IMR-90 (cell line): Measurements from ENCODE around the gene EFCAB8. TPM values are rescaled to one million over a fixed set of nuclear protein-coding genes. Genes with fewer than 3 reads are reported as not detected.

Experiments
- ATAC-seq: fragments of 200-7000 bp; cut with Tn5 transposase; 2 replicates; pipeline ENCODE4 v1.9.1; 2020; ENCODE audit warnings: low read depth, mild to moderate bottlenecking, moderate library complexity
- BruUV-seq: library from RNA; stranded (reverse); fragments of 400-500 nt; replicated peaks from 2 replicates; lab custom pipeline; 2021; lab: Mats Ljungman, UMichigan
- CTCF ChIA-PET: fragments of 300-600 bp; formaldehyde crosslinking; extraction: SDS; loops from one replicate; lab custom pipeline; 2021; ENCODE audit warnings: antibody characterized with exemption; lab: Yijun Ruan, JAX
- POLR2A ChIA-PET: fragments of 300-600 bp; sonication (Branson Sonifier 250); formaldehyde crosslinking; loops from one replicate; lab custom pipeline; 2022; ENCODE audit warnings: antibody characterized with exemption; ENCODE audit not compliant: unreplicated experiment; lab: Charles Lee
- DNase-seq: peaks from one replicate; pipeline ENCODE4 v3.0.0; 2013
- H2AFZ ChIP-seq: replicated peaks from 2 replicates; pipeline ENCODE3; 2013; ENCODE audit warnings: low read length, mild to moderate bottlenecking; ENCODE audit not compliant: poor library complexity
- H2AK5ac ChIP-seq: 2 replicates; pipeline ENCODE4 v1.6.1; 2013; ENCODE audit warnings: low read depth, low read length, inconsistent platforms
- H2AK9ac ChIP-seq: replicated peaks from 2 replicates; pipeline ENCODE3; 2013; ENCODE audit warnings: mild to moderate bottlenecking, low read depth, low read length, moderate library complexity; ENCODE audit not compliant: poor library complexity
- H2BK120ac ChIP-seq: 2 replicates; pipeline ENCODE4 v1.6.1; 2013; ENCODE audit warnings: low read depth, low read length, inconsistent platforms
- H2BK15ac ChIP-seq: 3 replicates; pipeline ENCODE4 v1.6.1; 2013; ENCODE audit warnings: low read depth, low read length, inconsistent platforms
- H2BK20ac ChIP-seq: 2 replicates; pipeline ENCODE4 v1.6.1; 2013; ENCODE audit warnings: low read depth, mild to moderate bottlenecking, inconsistent platforms, low read length, moderate library complexity
- H2BK5ac ChIP-seq: 2 replicates; pipeline ENCODE4 v1.6.1; 2013; ENCODE audit warnings: mild to moderate bottlenecking, low read depth, low read length, inconsistent platforms; ENCODE audit not compliant: poor library complexity, severe bottlenecking
- H3K14ac ChIP-seq: replicated peaks from 2 replicates; pipeline ENCODE4 v1.6.1; 2013; ENCODE audit warnings: low read depth, low read length, inconsistent platforms
- H3K18ac ChIP-seq: 2 replicates; pipeline ENCODE4 v1.6.1; 2013; ENCODE audit warnings: low read depth, low read length, control low read depth
- H3K23ac ChIP-seq: 2 replicates; pipeline ENCODE4 v1.6.1; 2013; ENCODE audit warnings: low read depth, low read length, inconsistent platforms
- H3K27ac ChIP-seq: 2 replicates; pipeline ENCODE4 v1.5.1; 2013; ENCODE audit warnings: mild to moderate bottlenecking, control low read depth, low read length; ENCODE audit not compliant: insufficient read depth
- H3K27me3 ChIP-seq: 2 replicates; pipeline ENCODE4 v1.6.1; 2013; ENCODE audit warnings: low read length; ENCODE audit not compliant: control insufficient read depth, insufficient read depth
- H3K36me3 ChIP-seq: 2 replicates; pipeline ENCODE4 v1.6.1; 2013; ENCODE audit warnings: low read length, mixed read lengths; ENCODE audit not compliant: control insufficient read depth, insufficient read depth
- H3K4ac ChIP-seq: 2 replicates; pipeline ENCODE4 v1.6.1; 2013; ENCODE audit warnings: low read depth, low read length, inconsistent platforms
- H3K4me1 ChIP-seq: 2 replicates; pipeline ENCODE4 v1.6.1; 2013; ENCODE audit warnings: low read length, mixed read lengths; ENCODE audit not compliant: control insufficient read depth, insufficient read depth
- H3K4me2 ChIP-seq: 2 replicates; pipeline ENCODE4 v1.6.1; 2013; ENCODE audit warnings: low read depth, mild to moderate bottlenecking, control low read depth, low read length, moderate library complexity
- H3K4me3 ChIP-seq: 2 replicates; pipeline ENCODE4 v1.5.1; 2013; ENCODE audit warnings: low read depth, mild to moderate bottlenecking, control low read depth, low read length, moderate library complexity; ENCODE audit not compliant: insufficient read depth
- H3K56ac ChIP-seq: 2 replicates; pipeline ENCODE4 v1.6.1; 2013; ENCODE audit warnings: low read length, inconsistent platforms; ENCODE audit not compliant: insufficient read depth; ENCODE audit errors: extremely low read depth
- H3K79me1 ChIP-seq, 2 experiments: 2 replicates each; pipeline ENCODE4 v1.6.1; 2013; ENCODE audit warnings: low read length in 2 of 2, inconsistent platforms in 1 of 2, low read depth in 1 of 2
- H3K9ac ChIP-seq: 2 replicates; pipeline ENCODE4 v1.6.1; 2013; ENCODE audit warnings: low read depth, low read length, control low read depth
- H3K9me1 ChIP-seq: 2 replicates; pipeline ENCODE4 v1.6.1; 2013; ENCODE audit warnings: low read length, inconsistent platforms; ENCODE audit not compliant: insufficient read depth
- H3K9me3 ChIP-seq: 2 replicates; pipeline ENCODE4 v1.6.1; 2013; ENCODE audit warnings: low read length; ENCODE audit not compliant: control insufficient read depth, insufficient read depth
- H4K20me1 ChIP-seq: 2 replicates; pipeline ENCODE4 v1.6.1; 2013; ENCODE audit warnings: low read length, inconsistent platforms; ENCODE audit not compliant: insufficient read depth
- H4K5ac ChIP-seq: 2 replicates; pipeline ENCODE4 v1.6.1; 2013; ENCODE audit warnings: mild to moderate bottlenecking, low read depth, low read length, control low read depth
- H4K8ac ChIP-seq, 2 experiments: 2 replicates each; pipeline ENCODE4 v1.6.1; 2013; ENCODE audit warnings: low read depth in 2 of 2, low read length in 2 of 2, control low read depth in 1 of 2, inconsistent platforms in 1 of 2
- H4K91ac ChIP-seq: 2 replicates; pipeline ENCODE4 v1.6.1; 2013; ENCODE audit warnings: low read depth, low read length, inconsistent platforms; ENCODE audit not compliant: insufficient read depth
- BHLHE40 ChIP-seq: fragments of 150-350 bp; IDR thresholded peaks from 2 replicates; pipeline ENCODE4 v1.6.1; 2016; ENCODE audit warnings: mild to moderate bottlenecking, low read depth, low read length
- CHD1 ChIP-seq: IDR thresholded peaks from 2 replicates; pipeline ENCODE4 v1.6.1; 2012; ENCODE audit warnings: low read depth, low read length, improper control_type of control experiment
- CTCF ChIP-seq: conservative IDR thresholded peaks from 2 replicates; pipeline ENCODE4 v1.5.1; 2012; ENCODE audit warnings: mild to moderate bottlenecking, low read depth, low read length, improper control_type of control experiment
- FOS ChIP-seq: fragments of 150-350 bp; IDR thresholded peaks from 2 replicates; pipeline ENCODE4 v1.6.1; 2016; ENCODE audit warnings: low read depth, low read length
- MXI1 ChIP-seq: IDR thresholded peaks from 2 replicates; pipeline ENCODE4 v1.6.1; 2012; ENCODE audit warnings: low read depth, mild to moderate bottlenecking, low read length, moderate library complexity, borderline replicate concordance
- POLR2A ChIP-seq: IDR thresholded peaks from 2 replicates; pipeline ENCODE4 v1.6.1; 2012; ENCODE audit warnings: mild to moderate bottlenecking, low read depth, low read length
- RAD21 ChIP-seq: IDR thresholded peaks from 2 replicates; pipeline ENCODE4 v1.6.1; 2012; ENCODE audit warnings: low read length, improper control_type of control experiment
- RFX5 ChIP-seq: IDR thresholded peaks from 2 replicates; pipeline ENCODE4 v1.8.0; 2012; ENCODE audit warnings: low read depth, mild to moderate bottlenecking, low read length, moderate library complexity
- SMC3 ChIP-seq: fragments of 150-350 bp; IDR thresholded peaks from 2 replicates; pipeline ENCODE4 v1.6.1; 2016; ENCODE audit warnings: low read depth, mild to moderate bottlenecking, antibody characterized with exemption, low read length, moderate library complexity
- WGBS, 2 experiments: methylation state at CpG; one replicate each; pipeline versions ENCODE4 v1.1.5 to v1.1.7; 2013; ENCODE audit warnings: missing lambda C conversion rate in 2 of 2; ENCODE audit not compliant: insufficient read length in 1 of 2; ENCODE audit errors: extremely low coverage in 2 of 2; 5-methylcytosine and 5-hydroxymethylcytosine counted together
- dilution Hi-C: fragments of 300-500 bp; cut with HindIII; formaldehyde crosslinking; loops from one replicate; pipeline ENCODE4 v1.14.3; 2018; ENCODE audit warnings: low sequenced_read_pairs; ENCODE audit not compliant: unreplicated experiment
- in situ Hi-C: fragments of 300-500 bp; cut with MboI; formaldehyde crosslinking; loops from 3 replicates; pipeline ENCODE4 v1.14.3; 2019; ENCODE audit warnings: low sequenced_read_pairs, inconsistent platforms, mixed read lengths
- intact Hi-C: fragments of 100-400 bp; cut with micrococcal nuclease; formaldehyde crosslinking; loops from 2 replicates; pipeline ENCODE4 v1.10.0; 2022
- polyA plus RNA-seq, 3 experiments: library from polyadenylated mRNA; depleted of rRNA; stranded (reverse); fragments of >200 nt; gene quantifications; 2 replicates each; pipeline ENCODE4 v1.2.3, GENCODE V29; 2012; ENCODE audit warnings: low replicate concordance in 1 of 3
- total RNA-seq: library from RNA; depleted of rRNA; stranded (reverse); fragments of >200 nt; gene quantifications from 2 replicates; pipeline ENCODE4 v1.2.3, GENCODE V29; 2012

The EFCAB8 gene
- total and polyA plus RNA-seq, 2 of the 4 experiments (the other 2 are of a cell fraction): not detected

GRCh38 chr20:32831982-32832381, 26.7 kb upstream of the EFCAB8 start:
- Histone ChIP-seq H3K4me1 (peaks cover 15% of the 10 kb centered on the region), H3K14ac (no peak overlapping the region), H2BK15ac (no peak overlapping the region), H2AFZ (no peak overlapping the region), H3K23ac (no peak overlapping the region), H3K9me3 (no peaks in the 10 kb centered on the region), H2BK120ac (no peak overlapping the region), H4K20me1 (peaks cover 76% of the 10 kb centered on the region), H3K4me2 (no peak overlapping the region), H3K9ac (no peak overlapping the region), H4K5ac (no peak overlapping the region), H4K8ac (no peak overlapping the region), H3K4me3 (no peak overlapping the region), H3K56ac (no peak overlapping the region), H2BK20ac (no peak overlapping the region), H3K27me3 (no peaks in the 10 kb centered on the region), H3K18ac (no peak overlapping the region), H2AK5ac (no peak overlapping the region), H2BK5ac (no peak overlapping the region), H3K36me3 (peaks cover 37% of the 10 kb centered on the region), H3K27ac (no peak overlapping the region), H2AK9ac (no peak overlapping the region), H3K79me1 (peaks cover 19 to 69% of the 10 kb centered on the region in 2 experiments), H4K91ac (no peak overlapping the region), H3K9me1 (peaks cover 3% of the 10 kb centered on the region; the same call in 1 of the 2 replicates), H3K4ac (no peak overlapping the region)
- TF ChIP-seq BHLHE40 (no peak), RAD21 (no peak), CTCF (no peak), SMC3 (no peak), RFX5 (no peak), FOS (no peak), POLR2A (no peak), MXI1 (no peak), CHD1 (no peak)
- dilution Hi-C loops: no loop called here
- in situ Hi-C loops: no loop called here
- no CpG with 5 or more reads among the region's 5 CpGs for WGBS, 2 experiments
- DNase-seq: no peak
- POLR2A ChIA-PET: no interaction called here
- no peak for ATAC-seq
- no TSS peak for BruUV-seq
- CTCF ChIA-PET: no interaction called here
- intact Hi-C loops: loop anchor here (1.0 kb wide), 1 partner anchor 7 kb away; no protein-coding TSS in a partner anchor
